K562 (cell line): ENCODE results near the gene HOXA4. TPM values are rescaled to one million over a fixed set of nuclear protein-coding genes. Genes with fewer than 3 reads are reported as not detected.

Experiments
- ATAC-seq: fragments of 200-7000 bp; cut with Tn5 transposase; 3 replicates; pipeline ENCODE4 v1.9.1; 2020; ENCODE audit warnings: moderate library complexity
- BruUV-seq: library from RNA; stranded (reverse); fragments of 400-500 nt; replicated peaks from 2 replicates; lab custom pipeline; 2021; lab: Mats Ljungman, UMichigan
- CTCF ChIA-PET: fragments of 300-600 bp; formaldehyde crosslinking; extraction: SDS; loops from one replicate; lab custom pipeline; 2021; ENCODE audit warnings: low intra/inter-chr PET ratio; lab: Yijun Ruan, JAX
- POLR2A ChIA-PET: fragments of 300-600, 350-650 bp; sonication (Branson Sonifier 250); formaldehyde crosslinking; extraction: SDS; loops from one replicate; lab custom pipeline; 2021; ENCODE audit warnings: antibody characterized with exemption, inconsistent platforms; lab: Yijun Ruan, JAX
- DNase-seq, 4 experiments: peaks; one replicate each; pipeline versions ENCODE4 v3.0.0 to v3.0.0-alpha.2; 2011 to 2018; ENCODE audit warnings: low spot score in 3 of 4, mixed read lengths in 3 of 4; ENCODE audit errors: extremely low read depth in 1 of 4
- FAIRE-seq: peaks from 2 replicates; lab custom pipeline; 2011; peaks lifted over from hg19 to GRCh38; lab: Jason Lieb, UNC
- H2AFZ ChIP-seq: 2 replicates; pipeline ENCODE4 v1.6.0; 2011; ENCODE audit warnings: low read depth, low read length, control low read depth, inconsistent platforms
- H3K27ac ChIP-seq: fragments of 200-600 bp; 3 replicates; pipeline ENCODE4 v1.8.0; 2011; ENCODE audit warnings: low read depth, mild to moderate bottlenecking, control low read depth, inconsistent platforms, low read length, moderate library complexity, mixed read lengths; ENCODE audit errors: extremely low read depth
- H3K27me3 ChIP-seq, 2 experiments: fragments of 300-600 bp in 1 of 2; 2 replicates in 1 of 2; 3 replicates in 1 of 2; pipeline versions ENCODE4 v1.6.0 to v1.8.0; 2011; ENCODE audit warnings: inconsistent platforms in 2 of 2, low read length in 2 of 2, mild to moderate bottlenecking in 1 of 2, mixed read lengths in 1 of 2, moderate library complexity in 1 of 2; ENCODE audit not compliant: control insufficient read depth in 2 of 2, insufficient read depth in 2 of 2
- H3K36me3 ChIP-seq: fragments of 300-600 bp; 3 replicates; pipeline ENCODE4 v1.8.0; 2011; ENCODE audit warnings: mild to moderate bottlenecking, low read length, inconsistent platforms; ENCODE audit not compliant: control insufficient read depth, insufficient read depth
- H3K4me1 ChIP-seq, 2 experiments: fragments of 200-600 bp in 1 of 2; replicated peaks in 1 of 2; 2 replicates in 1 of 2; 3 replicates in 1 of 2; pipeline versions ENCODE4 v1.5.1 to v1.8.0; 2011; ENCODE audit warnings: inconsistent platforms in 2 of 2, low read length in 2 of 2, mild to moderate bottlenecking in 1 of 2, mixed read lengths in 1 of 2, moderate library complexity in 1 of 2; ENCODE audit not compliant: control insufficient read depth in 2 of 2, insufficient read depth in 2 of 2
- H3K4me2 ChIP-seq: 2 replicates; pipeline ENCODE4 v1.6.1; 2011; ENCODE audit warnings: low read length, control low read depth, inconsistent platforms, mixed read lengths; ENCODE audit not compliant: insufficient read depth
- H3K4me3 ChIP-seq: fragments of 200-600 bp; sonication (generic), shearing (Covaris generic); 2 replicates; pipeline ENCODE4 v1.5.1; 2016; ENCODE audit warnings: control low read depth, inconsistent platforms
- H3K79me2 ChIP-seq: fragments of 200-600 bp; 3 replicates; pipeline ENCODE4 v1.8.0; 2011; ENCODE audit warnings: low read length, inconsistent platforms; ENCODE audit not compliant: control insufficient read depth, insufficient read depth
- H3K9ac ChIP-seq, 2 experiments: 2 replicates each; pipeline versions ENCODE4 v1.6.0 to v1.6.1; 2011; ENCODE audit warnings: low read depth in 2 of 2, low read length in 2 of 2, control low read depth in 1 of 2, inconsistent platforms in 1 of 2, mild to moderate bottlenecking in 1 of 2, mixed read lengths in 1 of 2; ENCODE audit not compliant: insufficient read depth in 1 of 2
- H3K9me1 ChIP-seq: one replicate; pipeline ENCODE4 v1.6.0; 2011; ENCODE audit warnings: inconsistent platforms, mild to moderate bottlenecking, low read length, moderate library complexity; ENCODE audit not compliant: control insufficient read depth, insufficient read depth
- H3K9me3 ChIP-seq: replicated peaks from 2 replicates; pipeline ENCODE4 v1.5.1; 2011; ENCODE audit warnings: low read depth, low read length, inconsistent platforms; ENCODE audit not compliant: control insufficient read depth, insufficient read depth
- H4K20me1 ChIP-seq: replicated peaks from 2 replicates; pipeline ENCODE4 v1.6.1; 2011; ENCODE audit warnings: low read length, inconsistent platforms, mixed read lengths; ENCODE audit not compliant: control insufficient read depth, insufficient read depth
- GTF2E2 ChIP-seq: fragments of 200-800 bp; sonication (Bioruptor generic); IDR thresholded peaks from 2 replicates; pipeline ENCODE4 v1.6.1; 2016; ENCODE audit warnings: missing genetic modification characterization, missing compliant biosample characterization
- ZBTB40 ChIP-seq, 2 experiments: fragments of 450-650 bp in 1 of 2; sonication (generic) in 1 of 2; formaldehyde crosslinking in 1 of 2; IDR thresholded peaks; 2 replicates each; pipeline versions ENCODE4 v1.7.1 to v1.9.0; 2016 to 2022; ENCODE audit warnings: inconsistent platforms in 1 of 2, mild to moderate bottlenecking in 1 of 2, missing genetic modification reagents in 1 of 2
- WGBS: fragments of 100-300 bp; shearing (Covaris generic); methylation state at CpG from one replicate; pipeline ENCODE4 v1.1.6; 2016; ENCODE audit warnings: low coverage, mixed read lengths; ENCODE audit not compliant: insufficient coverage; ENCODE audit errors: missing lambda C conversion rate; 5-methylcytosine and 5-hydroxymethylcytosine counted together
- in situ Hi-C: fragments of 300-500 bp; cut with MboI; formaldehyde crosslinking; loops from 4 replicates; pipeline ENCODE4 v1.15.0; 2018; ENCODE audit warnings: inconsistent platforms, mixed read lengths
- intact Hi-C: fragments of 100-400 bp; cut with micrococcal nuclease; formaldehyde crosslinking; loops from 2 replicates; pipeline ENCODE4 v1.14.2; 2022
- polyA plus RNA-seq, 8 experiments: library from polyadenylated mRNA; depleted of rRNA in 4 of 8; stranded (reverse) in 5 of 8; unstranded in 3 of 8; fragments of >200 nt; fragmentation: Nextera tagmentation in 2 of 8; fragmentation: Illumina TruSeq in 1 of 8; extraction: Ambion mirVana in 2 of 8; extraction: Trizol in 1 of 8; gene quantifications; 2 replicates each; pipeline versions ENCODE4 v1.2.1 to v1.2.3, GENCODE V29; 2011 to 2014; ENCODE audit warnings: inconsistent platforms in 1 of 8, missing spikeins in 1 of 8
- total RNA-seq, 7 experiments: library from RNA; depleted of rRNA in 6 of 7; stranded (reverse); fragments of >200 nt in 6 of 7; fragmentation: Illumina TruSeq in 2 of 7; extraction: Trizol in 2 of 7; gene quantifications; 2 replicates each; pipeline versions ENCODE4 v1.2.1 to v1.2.3, GENCODE V29; 2011 to 2021; ENCODE audit warnings: low replicate concordance in 1 of 7

Gene HOXA4
- total and polyA plus RNA-seq, 9 of the 15 experiments (the other 6 are each of a cell fraction or from before 2014, with no cell fraction given) = not detected

DNA sequence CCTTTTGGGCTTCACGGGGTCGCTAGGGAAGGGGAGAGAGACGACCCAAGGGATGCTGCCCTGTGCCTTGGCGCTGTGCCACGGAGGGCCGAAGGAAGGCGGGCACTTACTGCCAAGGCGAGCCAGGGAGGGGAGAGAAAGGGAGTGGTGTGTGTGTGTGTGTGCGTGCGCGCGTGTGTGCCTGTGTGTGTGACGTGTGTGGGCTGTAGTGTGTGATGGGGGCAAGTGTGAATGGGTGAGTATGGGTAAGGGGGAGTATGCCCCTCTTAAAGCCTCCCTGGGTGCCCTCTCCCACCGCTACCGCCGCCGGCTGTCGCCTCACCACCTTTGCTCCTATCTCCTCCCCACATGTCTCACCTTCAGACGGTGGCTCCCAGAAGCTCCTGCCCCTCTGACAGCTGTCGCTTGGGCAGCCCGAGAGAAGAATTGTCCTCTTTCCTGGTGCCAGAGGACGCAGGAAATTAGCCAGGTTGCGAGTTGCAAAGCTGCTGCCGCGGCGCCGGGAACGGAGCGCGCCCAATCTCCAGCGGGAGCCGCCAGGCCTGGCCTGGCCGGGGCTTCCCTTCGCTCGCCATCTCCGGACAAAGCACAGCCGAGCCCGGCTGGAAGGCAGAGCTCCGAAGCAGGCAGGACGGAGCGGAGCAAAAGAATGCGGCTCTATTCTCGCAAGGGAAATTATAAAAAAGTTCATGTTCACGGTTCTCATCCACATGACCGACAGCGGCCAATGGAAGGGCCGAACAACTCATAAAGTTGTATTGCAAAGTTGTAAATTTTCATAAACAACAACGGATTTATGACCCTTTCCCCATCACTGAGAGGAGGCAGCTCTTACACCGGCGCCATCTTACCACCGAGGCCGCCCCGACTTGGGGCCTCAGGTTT is 21.6 kb upstream of the HOXA4 start, which contains the start of gene HOXA3:
Gene HOXA3, minus strand, starts transcription at position 653 of the 885 bp plus-strand sequence. CDS start 41,943 bp downstream, outside the sequence.
- no peak for TF ChIP-seq GTF2E2 (tag)
- 0 out of 2 replicates have a peak, but pooled peaks have one; percentile 19 for TF ChIP-seq ZBTB40 (IDR thresholded peaks at IDR 0.05)
- no peak for TF ChIP-seq ZBTB40 (CRISPR knock-in tag; IDR thresholded peaks at IDR 0.05)
- H2AFZ ChIP-seq = no peak within 1 kb of the TSS
- no peaks in the 10 kb centered on the region for H3K79me2 ChIP-seq
- no peaks in the 10 kb centered on the region for H3K36me3 ChIP-seq
- no peaks in the 10 kb centered on the region for H3K9me1 ChIP-seq
- DNase-seq = no peak
- no peak within 1 kb of the TSS for H3K4me3 ChIP-seq
- peaks cover 46 to 90% of the 10 kb centered on the region in 2 experiments for H3K27me3 ChIP-seq
- ChIA-PET CTCF (interaction anchor here (0.7 kb wide), 1 partner anchor 234 kb away, joined by 3 read pairs; no protein-coding TSS in a partner anchor), POLR2A (no interaction called here)
- in situ Hi-C loops = loop anchor here (25.0 kb wide), 3 partner anchors 640 to 1265 kb away; no protein-coding TSS in a partner anchor
- ATAC-seq = no peak
- no peak within 1 kb of the TSS for H3K9ac ChIP-seq
- 8% methylated on average over 46 of the region's 53 CpGs for WGBS
- peaks cover 0 to 15% of the 10 kb centered on the region in 2 experiments; a peak in 2 of 5 replicates for H3K4me1 ChIP-seq
- H3K4me2 ChIP-seq = no peak within 1 kb of the TSS
- H3K27ac ChIP-seq = no peak within 1 kb of the TSS; the same call in 2 of the 3 replicates
- intact Hi-C loops = no loop called here
- no peaks in the 10 kb centered on the region for H4K20me1 ChIP-seq
- no peak for FAIRE-seq
- no peaks in the 10 kb centered on the region for H3K9me3 ChIP-seq
- no TSS peak for BruUV-seq
